ENCODE measurements around the gene CCN5.

CCN5 gene

DNA sequence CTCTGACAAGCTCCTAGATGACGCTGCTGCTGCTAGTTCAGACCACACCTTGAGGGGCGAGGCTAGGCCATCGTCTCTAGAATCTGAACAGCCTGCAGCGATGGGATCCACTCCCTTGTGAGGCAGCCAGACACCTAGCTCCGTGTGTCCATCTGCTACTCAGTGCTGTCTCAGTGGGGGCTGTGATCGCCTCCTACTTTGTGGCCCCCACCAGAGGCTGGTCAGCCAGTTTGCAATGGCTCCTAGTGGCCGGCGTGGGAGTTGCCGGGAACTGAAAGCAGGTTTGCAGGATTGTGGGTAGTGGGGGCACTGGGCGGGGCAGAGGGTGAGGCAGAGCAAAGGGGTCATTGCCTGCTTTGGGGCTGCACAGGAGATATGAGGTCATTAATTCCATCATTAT lies 2.8 kb downstream of the CCN5 start:
- no peak overlapping the region for H3K4me3 ChIP-seq (ENCODE audit: low read length)
- TF ChIP-seq, protein P1, sequence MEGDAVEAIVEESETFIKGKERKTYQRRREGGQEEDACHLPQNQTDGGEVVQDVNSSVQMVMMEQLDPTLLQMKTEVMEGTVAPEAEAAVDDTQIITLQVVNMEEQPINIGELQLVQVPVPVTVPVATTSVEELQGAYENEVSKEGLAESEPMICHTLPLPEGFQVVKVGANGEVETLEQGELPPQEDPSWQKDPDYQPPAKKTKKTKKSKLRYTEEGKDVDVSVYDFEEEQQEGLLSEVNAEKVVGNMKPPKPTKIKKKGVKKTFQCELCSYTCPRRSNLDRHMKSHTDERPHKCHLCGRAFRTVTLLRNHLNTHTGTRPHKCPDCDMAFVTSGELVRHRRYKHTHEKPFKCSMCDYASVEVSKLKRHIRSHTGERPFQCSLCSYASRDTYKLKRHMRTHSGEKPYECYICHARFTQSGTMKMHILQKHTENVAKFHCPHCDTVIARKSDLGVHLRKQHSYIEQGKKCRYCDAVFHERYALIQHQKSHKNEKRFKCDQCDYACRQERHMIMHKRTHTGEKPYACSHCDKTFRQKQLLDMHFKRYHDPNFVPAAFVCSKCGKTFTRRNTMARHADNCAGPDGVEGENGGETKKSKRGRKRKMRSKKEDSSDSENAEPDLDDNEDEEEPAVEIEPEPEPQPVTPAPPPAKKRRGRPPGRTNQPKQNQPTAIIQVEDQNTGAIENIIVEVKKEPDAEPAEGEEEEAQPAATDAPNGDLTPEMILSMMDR (conservative IDR thresholded peaks at IDR 0.05; ENCODE audit: low read length) = peak; percentile 32
- no peak for DNase-seq (ENCODE audit: low read depth)

GRCh38 chr20:44719841-44720240 lies 4.7 kb downstream of the CCN5 start:
- H3K4me3 ChIP-seq (ENCODE audit: low read length) = no peak overlapping the region
- TF ChIP-seq, protein P1 (conservative IDR thresholded peaks at IDR 0.05; ENCODE audit: low read length) = no peak
- DNase-seq (ENCODE audit: low read depth) = no peak

DNA sequence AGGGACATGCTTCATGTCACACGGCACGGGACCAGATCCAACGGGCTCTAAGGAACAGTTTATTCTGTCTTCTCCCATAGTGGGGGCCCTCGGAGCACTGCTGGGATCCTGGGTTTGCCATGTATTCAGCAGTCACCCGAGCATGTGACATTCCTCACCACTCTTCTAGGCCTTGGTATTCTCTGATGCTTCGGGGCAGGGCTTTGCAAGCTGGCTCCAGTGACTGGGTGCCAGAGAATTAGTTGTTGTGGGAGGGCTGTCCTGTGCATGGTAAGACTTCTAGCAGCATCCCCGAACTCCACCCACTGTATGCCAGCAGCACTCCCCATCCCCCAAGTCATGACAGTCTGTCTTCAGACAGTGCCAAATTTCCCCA lies 5.4 kb downstream of the CCN5 start:
- peak; percentile 86 for DNase-seq (ENCODE audit: low read depth)
- no peak overlapping the region for H3K4me3 ChIP-seq (ENCODE audit: low read length)
- TF ChIP-seq, protein P1 (conservative IDR thresholded peaks at IDR 0.05; ENCODE audit: low read length) = no peak

- TF ChIP-seq, protein P1 (conservative IDR thresholded peaks at IDR 0.05; ENCODE audit: low read length) = no peak
- no peak overlapping the region for H3K4me3 ChIP-seq (ENCODE audit: low read length)
- DNase-seq (ENCODE audit: low read depth) = peak; percentile 95
Measured at GRCh38 chr20:44720997-44721784, 6.0 kb downstream of the CCN5 start.

- no peak overlapping the region for H3K4me3 ChIP-seq (ENCODE audit: low read length)
- TF ChIP-seq, protein P1 (conservative IDR thresholded peaks at IDR 0.05; ENCODE audit: low read length) = no peak
- no peak for DNase-seq (ENCODE audit: low read depth)
Measured at GRCh38 chr20:44721785-44722054, 6.6 kb downstream of the CCN5 start.

- no peak for DNase-seq (ENCODE audit: low read depth)
- TF ChIP-seq, protein P1 (conservative IDR thresholded peaks at IDR 0.05; ENCODE audit: low read length) = no peak
- no peak overlapping the region for H3K4me3 ChIP-seq (ENCODE audit: low read length)
Measured at GRCh38 chr20:44722990-44723389, 7.8 kb downstream of the CCN5 start.

DNA sequence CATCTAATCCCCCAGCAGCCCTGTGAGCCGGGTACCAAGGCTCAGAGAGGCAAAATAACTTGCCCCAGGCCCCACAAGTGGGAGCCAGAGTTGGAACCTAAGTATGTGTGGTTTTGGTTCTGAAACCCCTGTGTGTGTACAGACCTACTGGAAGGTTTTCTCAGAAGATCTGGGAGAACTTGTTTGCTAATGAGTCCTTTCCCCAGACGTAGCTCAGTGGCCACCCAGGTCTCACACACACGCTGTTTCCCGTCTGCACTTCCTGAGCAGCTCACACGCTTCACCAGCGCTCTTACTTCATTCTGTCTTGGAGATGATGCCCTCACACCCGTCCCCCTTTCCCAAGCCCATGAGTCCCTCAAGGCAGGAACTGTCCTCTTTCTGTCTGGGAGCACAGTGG lies 8.2 kb downstream of the CCN5 start:
- no peak for DNase-seq (ENCODE audit: low read depth)
- no peak overlapping the region for H3K4me3 ChIP-seq (ENCODE audit: low read length)
- TF ChIP-seq, protein P1 (conservative IDR thresholded peaks at IDR 0.05; ENCODE audit: low read length) = no peak
